Measurements from ENCODE around the gene CACNA1D. TPM values are rescaled to one million over a fixed set of nuclear protein-coding genes. Genes with fewer than 3 reads are reported as not detected.

Gene CACNA1D
- total RNA-seq, 1 experiment from 2014 or later: not detected

GRCh38 chr3:53806182-53807116 is 312.0 kb downstream of the CACNA1D start:
- no peak overlapping the region for H3K4me3 ChIP-seq (ENCODE audit: low read length)
- H3K79me2 ChIP-seq (ENCODE audit: low read length): no peaks in the 10 kb centered on the region
- peaks cover 5% of the 10 kb centered on the region; the same call in 1 of the 2 replicates for H3K4me1 ChIP-seq (ENCODE audit: low read length)
- no peaks in the 10 kb centered on the region for H4K20me1 ChIP-seq (ENCODE audit: insufficient read depth, low read depth, low read length)
- H3K9me3 ChIP-seq (ENCODE audit: low read length): no peaks in the 10 kb centered on the region
- no peaks in the 10 kb centered on the region for H3K9me2 ChIP-seq (replicated peaks; ENCODE audit: insufficient read depth, low read length)
- H3K27me3 ChIP-seq (ENCODE audit: low read length): no peaks in the 10 kb centered on the region
- H2AFZ ChIP-seq (ENCODE audit: low read length): no peak overlapping the region
- H3K4me2 ChIP-seq (ENCODE audit: low read depth, low read length, poor library complexity, severe bottlenecking): no peak overlapping the region
- no peaks in the 10 kb centered on the region for H3K36me3 ChIP-seq (ENCODE audit: insufficient read depth, low read length)
- H3K9ac ChIP-seq (ENCODE audit: low read length): no peak overlapping the region
- DNase-seq: no peak
- H3K27ac ChIP-seq (ENCODE audit: low read length): no peak overlapping the region

GRCh38 chr3:53807117-53807810 is 312.9 kb downstream of the CACNA1D start:
- H3K9ac ChIP-seq (ENCODE audit: low read length): no peak overlapping the region
- no peak for DNase-seq

GRCh38 chr3:53808496-53808895 is 314.1 kb downstream of the CACNA1D start:
- Histone ChIP-seq H2AFZ (ENCODE audit: low read length) (no peak overlapping the region), H3K4me3 (ENCODE audit: low read length) (no peak overlapping the region), H3K9me2 (replicated peaks; ENCODE audit: insufficient read depth, low read length) (no peaks in the 10 kb centered on the region), H3K79me2 (ENCODE audit: low read length) (no peaks in the 10 kb centered on the region), H3K27ac (ENCODE audit: low read length) (no peak overlapping the region), H3K4me1 (ENCODE audit: low read length) (peaks cover 5% of the 10 kb centered on the region; the same call in 1 of the 2 replicates), H3K9me3 (ENCODE audit: low read length) (no peaks in the 10 kb centered on the region), H4K20me1 (ENCODE audit: insufficient read depth, low read depth, low read length) (no peaks in the 10 kb centered on the region), H3K9ac (ENCODE audit: low read length) (no peak overlapping the region), H3K4me2 (ENCODE audit: low read depth, low read length, poor library complexity, severe bottlenecking) (no peak overlapping the region), H3K36me3 (ENCODE audit: insufficient read depth, low read length) (no peaks in the 10 kb centered on the region), H3K27me3 (ENCODE audit: low read length) (no peaks in the 10 kb centered on the region)
- DNase-seq: no peak

More at GRCh38 chr3:53807117-53807810, 312.9 kb downstream of the CACNA1D start:
- Histone ChIP-seq H3K9me2 (replicated peaks; ENCODE audit: insufficient read depth, low read length) (no peaks in the 10 kb centered on the region), H3K4me1 (ENCODE audit: low read length) (peaks cover 5% of the 10 kb centered on the region; the same call in 1 of the 2 replicates), H3K27me3 (ENCODE audit: low read length) (no peaks in the 10 kb centered on the region), H3K36me3 (ENCODE audit: insufficient read depth, low read length) (no peaks in the 10 kb centered on the region), H2AFZ (ENCODE audit: low read length) (no peak overlapping the region), H3K9me3 (ENCODE audit: low read length) (no peaks in the 10 kb centered on the region), H3K79me2 (ENCODE audit: low read length) (no peaks in the 10 kb centered on the region), H3K4me3 (ENCODE audit: low read length) (no peak overlapping the region), H3K27ac (ENCODE audit: low read length) (no peak overlapping the region), H4K20me1 (ENCODE audit: insufficient read depth, low read depth, low read length) (no peaks in the 10 kb centered on the region), H3K4me2 (ENCODE audit: low read depth, low read length, poor library complexity, severe bottlenecking) (no peak overlapping the region)

- DNase-seq: no peak
- no peaks in the 10 kb centered on the region for H4K20me1 ChIP-seq (ENCODE audit: insufficient read depth, low read depth, low read length)
- H3K9me3 ChIP-seq (ENCODE audit: low read length): no peaks in the 10 kb centered on the region
- no peak overlapping the region for H3K9ac ChIP-seq (ENCODE audit: low read length)
- H3K27me3 ChIP-seq (ENCODE audit: low read length): no peaks in the 10 kb centered on the region
- H3K27ac ChIP-seq (ENCODE audit: low read length): no peak overlapping the region
- no peak overlapping the region for H3K4me3 ChIP-seq (ENCODE audit: low read length)
- H3K79me2 ChIP-seq (ENCODE audit: low read length): no peaks in the 10 kb centered on the region
- no peak overlapping the region for H3K4me2 ChIP-seq (ENCODE audit: low read depth, low read length, poor library complexity, severe bottlenecking)
- H3K4me1 ChIP-seq (ENCODE audit: low read length): peaks cover 5% of the 10 kb centered on the region; the same call in 1 of the 2 replicates
- no peak overlapping the region for H2AFZ ChIP-seq (ENCODE audit: low read length)
- H3K9me2 ChIP-seq (replicated peaks; ENCODE audit: insufficient read depth, low read length): no peaks in the 10 kb centered on the region
- H3K36me3 ChIP-seq (ENCODE audit: insufficient read depth, low read length): no peaks in the 10 kb centered on the region
Observed at GRCh38 chr3:53809267-53809666, 314.9 kb downstream of the CACNA1D start.

GRCh38 chr3:53809764-53810400 is 315.5 kb downstream of the CACNA1D start:
- Histone ChIP-seq H3K27ac (ENCODE audit: low read length) (no peak overlapping the region), H3K4me2 (ENCODE audit: low read depth, low read length, poor library complexity, severe bottlenecking) (no peak overlapping the region), H2AFZ (ENCODE audit: low read length) (no peak overlapping the region), H4K20me1 (ENCODE audit: insufficient read depth, low read depth, low read length) (no peaks in the 10 kb centered on the region), H3K9ac (ENCODE audit: low read length) (no peak overlapping the region), H3K4me3 (ENCODE audit: low read length) (no peak overlapping the region), H3K27me3 (ENCODE audit: low read length) (no peaks in the 10 kb centered on the region), H3K4me1 (ENCODE audit: low read length) (peaks cover 5% of the 10 kb centered on the region; the same call in 1 of the 2 replicates), H3K79me2 (ENCODE audit: low read length) (no peaks in the 10 kb centered on the region), H3K9me2 (replicated peaks; ENCODE audit: insufficient read depth, low read length) (no peaks in the 10 kb centered on the region), H3K9me3 (ENCODE audit: low read length) (no peaks in the 10 kb centered on the region), H3K36me3 (ENCODE audit: insufficient read depth, low read length) (no peaks in the 10 kb centered on the region)
- no peak for DNase-seq

GRCh38 chr3:53811143-53811927 is 316.9 kb downstream of the CACNA1D start:
- Histone ChIP-seq H3K27me3 (ENCODE audit: low read length) (no peaks in the 10 kb centered on the region), H3K4me3 (ENCODE audit: low read length) (no peak overlapping the region), H3K4me2 (ENCODE audit: low read depth, low read length, poor library complexity, severe bottlenecking) (no peak overlapping the region), H3K4me1 (ENCODE audit: low read length) (no peaks in the 10 kb centered on the region), H2AFZ (ENCODE audit: low read length) (no peak overlapping the region), H3K27ac (ENCODE audit: low read length) (no peak overlapping the region), H3K9me2 (replicated peaks; ENCODE audit: insufficient read depth, low read length) (no peaks in the 10 kb centered on the region), H3K36me3 (ENCODE audit: insufficient read depth, low read length) (no peaks in the 10 kb centered on the region), H3K9me3 (ENCODE audit: low read length) (no peaks in the 10 kb centered on the region), H3K79me2 (ENCODE audit: low read length) (no peaks in the 10 kb centered on the region), H4K20me1 (ENCODE audit: insufficient read depth, low read depth, low read length) (no peaks in the 10 kb centered on the region), H3K9ac (ENCODE audit: low read length) (no peak overlapping the region)
- no peak for DNase-seq

GRCh38 chr3:53812434-53812833 is 318.0 kb downstream of the CACNA1D start:
- Histone ChIP-seq H3K4me3 (ENCODE audit: low read length) (no peak overlapping the region), H3K9me3 (ENCODE audit: low read length) (no peaks in the 10 kb centered on the region), H3K27me3 (ENCODE audit: low read length) (no peaks in the 10 kb centered on the region), H3K4me1 (ENCODE audit: low read length) (no peaks in the 10 kb centered on the region), H3K9me2 (replicated peaks; ENCODE audit: insufficient read depth, low read length) (no peaks in the 10 kb centered on the region), H3K27ac (ENCODE audit: low read length) (no peak overlapping the region), H3K79me2 (ENCODE audit: low read length) (no peaks in the 10 kb centered on the region), H3K9ac (ENCODE audit: low read length) (no peak overlapping the region), H2AFZ (ENCODE audit: low read length) (no peak overlapping the region), H3K36me3 (ENCODE audit: insufficient read depth, low read length) (no peaks in the 10 kb centered on the region), H3K4me2 (ENCODE audit: low read depth, low read length, poor library complexity, severe bottlenecking) (no peak overlapping the region), H4K20me1 (ENCODE audit: insufficient read depth, low read depth, low read length) (no peaks in the 10 kb centered on the region)
- no peak for DNase-seq

All from Karpas-422 (cell line).